PC-3 (cell line): ENCODE measurements around the gene DNAJC5. TPM values are rescaled to one million over a fixed set of nuclear protein-coding genes. Genes with fewer than 3 reads are reported as not detected.

Experiments used
- ATAC-seq: fragments of 200-7000 bp; cut with Tn5 transposase; 2 replicates; pipeline ENCODE4 v1.9.1; 2020; ENCODE audit warnings: mild to moderate bottlenecking, moderate library complexity
- BruUV-seq: library from RNA; stranded (reverse); fragments of 400-500 nt; replicated peaks from 2 replicates; lab custom pipeline; 2021; lab: Mats Ljungman, UMichigan
- CTCF ChIA-PET: fragments of 300-600 bp; sonication (Branson Sonifier 250); formaldehyde crosslinking; loops from one replicate; lab custom pipeline; 2022; ENCODE audit warnings: antibody characterized with exemption; lab: Charles Lee
- POLR2A ChIA-PET: fragments of 300-600 bp; sonication (Branson Sonifier 250); formaldehyde crosslinking; loops from one replicate; lab custom pipeline; 2022; ENCODE audit warnings: antibody characterized with exemption; ENCODE audit not compliant: unreplicated experiment; lab: Charles Lee
- DNase-seq: peaks from one replicate; pipeline ENCODE4 v3.0.0-alpha.2; 2015
- H2AFZ ChIP-seq: fragments of 300-600 bp; sonication (generic); 2 replicates; pipeline ENCODE4 v1.6.0; 2016; ENCODE audit warnings: antibody characterized with exemption, low read length
- H3F3A ChIP-seq: fragments of 300-600 bp; sonication (generic); one replicate; pipeline ENCODE4 v1.6.0; 2017; ENCODE audit warnings: antibody characterized with exemption, low read length, control low read depth, mild to moderate bottlenecking; ENCODE audit not compliant: unreplicated experiment
- H3K27ac ChIP-seq: fragments of 300-600 bp; sonication (generic); 2 replicates; pipeline ENCODE4 v1.5.1; 2016; ENCODE audit warnings: mild to moderate bottlenecking, low read length
- H3K27me3 ChIP-seq: fragments of 300-600 bp; sonication (generic); 2 replicates; pipeline ENCODE4 v1.6.1; 2016; ENCODE audit warnings: low read length, mixed read lengths
- H3K36me3 ChIP-seq: fragments of 300-600 bp; sonication (generic); 2 replicates; pipeline ENCODE4 v1.6.1; 2016; ENCODE audit warnings: low read depth, mixed run types, low read length, mixed read lengths
- H3K4me1 ChIP-seq: fragments of 300-600 bp; sonication (generic); 2 replicates; pipeline ENCODE4 v1.5.1; 2016; ENCODE audit warnings: low read length; ENCODE audit not compliant: insufficient read depth
- H3K4me2 ChIP-seq: fragments of 300-600 bp; sonication (generic); 2 replicates; pipeline ENCODE4 v1.6.0; 2016; ENCODE audit warnings: low read length
- H3K4me3 ChIP-seq: fragments of 300-600 bp; sonication (generic); 2 replicates; pipeline ENCODE4 v1.5.1; 2016; ENCODE audit warnings: mild to moderate bottlenecking, low read length, mixed read lengths
- H3K79me2 ChIP-seq: fragments of 300-600 bp; sonication (generic); 2 replicates; pipeline ENCODE4 v1.6.1; 2017; ENCODE audit warnings: low read length, mixed read lengths
- H3K9ac ChIP-seq: fragments of 300-600 bp; sonication (generic); 2 replicates; pipeline ENCODE4 v1.6.0; 2016; ENCODE audit warnings: mild to moderate bottlenecking, low read length
- H3K9me2 ChIP-seq: fragments of 300-600 bp; sonication (generic); replicated peaks from 2 replicates; pipeline ENCODE4 v1.6.1; 2016; ENCODE audit warnings: mixed run types, low read length, mixed read lengths
- H3K9me3 ChIP-seq: fragments of 300-600 bp; sonication (generic); 2 replicates; pipeline ENCODE4 v1.6.1; 2016; ENCODE audit warnings: low read length, mixed read lengths
- H4K20me1 ChIP-seq: fragments of 300-600 bp; sonication (generic); 2 replicates; pipeline ENCODE4 v1.6.1; 2016; ENCODE audit warnings: low read length, mixed read lengths
- CTCF ChIP-seq: fragments of 300-600 bp; sonication (generic); conservative IDR thresholded peaks from 2 replicates; pipeline ENCODE4 v1.5.1; 2017; ENCODE audit warnings: antibody characterized with exemption, low read depth, mild to moderate bottlenecking, low read length
- EZH2 ChIP-seq: fragments of 300-600 bp; sonication (generic); IDR thresholded peaks from one replicate; pipeline ENCODE4 v1.6.1; 2017; ENCODE audit warnings: antibody characterized with exemption, mild to moderate bottlenecking, low read length; ENCODE audit not compliant: unreplicated experiment
- EZH2phosphoT487 ChIP-seq: fragments of 300-600 bp; sonication (generic); IDR thresholded peaks from 2 replicates; pipeline ENCODE4 v1.6.1; 2018; ENCODE audit warnings: mild to moderate bottlenecking, antibody characterized with exemption, low read length, borderline replicate concordance
- intact Hi-C: fragments of 100-400 bp; cut with micrococcal nuclease; formaldehyde crosslinking; loops from 2 replicates; pipeline ENCODE4 v1.9.0; 2023
- total RNA-seq: library from RNA; depleted of rRNA; stranded (reverse); fragments of >200 nt; gene quantifications from 2 replicates; pipeline ENCODE4 v1.2.3, GENCODE V29; 2014

The DNAJC5 gene
- total RNA-seq, 1 experiment from 2014 or later: 73.7 TPM

GRCh38 chr20:63952769-63953168 lies 57.8 kb downstream of the DNAJC5 start:
- CTCF ChIA-PET: no interaction called here
- no peak overlapping the region for H3K27ac ChIP-seq

GRCh38 chr20:63953764-63954429 lies 59.0 kb downstream of the DNAJC5 start:
- no peaks in the 10 kb centered on the region for H3K27me3 ChIP-seq
- H3K4me2 ChIP-seq: peak overlapping the region; percentile 97
- H3K79me2 ChIP-seq: peaks cover 73% of the 10 kb centered on the region
- DNase-seq (no peak), ATAC-seq (no peak)
- H3K27ac ChIP-seq: no peak overlapping the region
- H3K36me3 ChIP-seq: no peaks in the 10 kb centered on the region
- intact Hi-C loops: no loop called here
- H3K9me2 ChIP-seq: no peaks in the 10 kb centered on the region
- H4K20me1 ChIP-seq: peaks cover 54% of the 10 kb centered on the region; the same call in 1 of the 2 replicates
- no peak overlapping the region for H2AFZ ChIP-seq
- no peak overlapping the region for H3K9ac ChIP-seq
- no peaks in the 10 kb centered on the region for H3F3A ChIP-seq
- H3K4me3 ChIP-seq: peak overlapping the region; percentile 95
- peaks cover 39% of the 10 kb centered on the region for H3K4me1 ChIP-seq
- no peak for TF ChIP-seq EZH2phosphoT487
- no peak for TF ChIP-seq CTCF
- TF ChIP-seq EZH2: no peak
- ChIA-PET CTCF (no interaction called here), POLR2A (no interaction called here)
- H3K9me3 ChIP-seq: no peaks in the 10 kb centered on the region
- BruUV-seq: no TSS peak

More at GRCh38 chr20:63952769-63953168, 57.8 kb downstream of the DNAJC5 start:
- no peak for DNase-seq
- Histone ChIP-seq H3K36me3 (no peaks in the 10 kb centered on the region; the same call in 1 of the 2 replicates), H2AFZ (no peak overlapping the region), H4K20me1 (peaks cover 65% of the 10 kb centered on the region), H3K9ac (no peak overlapping the region), H3K9me3 (no peaks in the 10 kb centered on the region), H3K79me2 (peaks cover 84% of the 10 kb centered on the region), H3K9me2 (no peaks in the 10 kb centered on the region), H3K27me3 (no peaks in the 10 kb centered on the region), H3K4me3 (no peak overlapping the region), H3K4me1 (peaks cover 42% of the 10 kb centered on the region), H3K4me2 (no peak overlapping the region), H3F3A (no peaks in the 10 kb centered on the region)
- intact Hi-C loops: no loop called here
- TF ChIP-seq EZH2phosphoT487 (no peak), EZH2 (no peak), CTCF (no peak)
- POLR2A ChIA-PET: no interaction called here
- ATAC-seq: no peak
- no TSS peak for BruUV-seq

GRCh38 chr20:63955281-63955826 lies 60.4 kb downstream of the DNAJC5 start:
- intact Hi-C loops: loop anchor here (5.0 kb wide), 1 partner anchor 418 kb away; the partner anchor contains the start of gene PTK6
- DNase-seq: peak; percentile 35
- no TSS peak for BruUV-seq
- Histone ChIP-seq H3F3A (no peaks in the 10 kb centered on the region), H4K20me1 (peaks cover 40% of the 10 kb centered on the region; the same call in 1 of the 2 replicates), H3K27me3 (no peaks in the 10 kb centered on the region), H3K9me2 (no peaks in the 10 kb centered on the region), H3K79me2 (peaks cover 58% of the 10 kb centered on the region), H3K4me1 (peaks cover 33% of the 10 kb centered on the region), H3K4me2 (peak overlapping the region; percentile 97), H3K9ac (peak overlapping the region; percentile 98), H3K9me3 (no peaks in the 10 kb centered on the region), H2AFZ (peak overlapping the region; percentile 90), H3K36me3 (peaks cover 5% of the 10 kb centered on the region; the same call in 1 of the 2 replicates), H3K4me3 (peak overlapping the region; percentile 95), H3K27ac (peak overlapping the region; percentile 51)
- POLR2A ChIA-PET: no interaction called here
- peak; percentile 18 for ATAC-seq
- CTCF ChIA-PET: no interaction called here
- TF ChIP-seq EZH2 (no peak), EZH2phosphoT487 (no peak), CTCF (peak; percentile 62)
